OCI-LY1 (cell line): ENCODE data around the gene LMBRD1.

ENCODE experiments used
- H2AFZ ChIP-seq: fragments of 200-600 bp; sonication (generic), shearing (Covaris generic); 2 replicates; pipeline ENCODE4 v1.6.0; 2014; ENCODE audit warnings: antibody characterized with exemption, mild to moderate bottlenecking, low read length
- H3F3A ChIP-seq: fragments of 200-600 bp; sonication (generic), shearing (Covaris generic); 2 replicates; pipeline ENCODE4 v1.6.0; 2014; ENCODE audit warnings: mild to moderate bottlenecking, antibody characterized with exemption, low read length, moderate library complexity; ENCODE audit not compliant: insufficient read depth
- H3K27ac ChIP-seq: fragments of 200-600 bp; sonication (generic); 2 replicates; pipeline ENCODE4 v1.5.1; 2014; ENCODE audit warnings: low read length, mixed run types, mild to moderate bottlenecking, low read depth; ENCODE audit not compliant: poor library complexity, severe bottlenecking
- H3K27me3 ChIP-seq: fragments of 200-600 bp; sonication (generic); 2 replicates; pipeline ENCODE4 v1.6.0; 2014; ENCODE audit warnings: antibody characterized with exemption, mild to moderate bottlenecking, low read length, moderate library complexity; ENCODE audit not compliant: insufficient read depth
- H3K36me3 ChIP-seq: fragments of 200-600 bp; sonication (generic); 2 replicates; pipeline ENCODE4 v1.6.1; 2014; ENCODE audit warnings: mild to moderate bottlenecking, antibody characterized with exemption, low read length, moderate library complexity, mixed read lengths; ENCODE audit not compliant: insufficient read depth
- H3K4me1 ChIP-seq: fragments of 200-600 bp; sonication (generic); 2 replicates; pipeline ENCODE4 v1.5.1; 2014; ENCODE audit warnings: mild to moderate bottlenecking, low read length, moderate library complexity; ENCODE audit not compliant: insufficient read depth, severe bottlenecking
- H3K4me2 ChIP-seq: fragments of 200-600 bp; sonication (generic), shearing (Covaris generic); 2 replicates; pipeline ENCODE4 v1.6.1; 2014; ENCODE audit warnings: low read length
- H3K4me3 ChIP-seq: fragments of 200-600 bp; sonication (generic); 2 replicates; pipeline ENCODE4 v1.5.1; 2014; ENCODE audit warnings: low read length, low read depth, mild to moderate bottlenecking, mixed read lengths; ENCODE audit not compliant: poor library complexity, severe bottlenecking
- H3K79me2 ChIP-seq: fragments of 200-600 bp; shearing (Covaris generic); 2 replicates; pipeline ENCODE4 v1.6.1; 2016; ENCODE audit warnings: mixed run types, low read length, mixed read lengths; ENCODE audit not compliant: insufficient read depth
- H3K9ac ChIP-seq: fragments of 200-600 bp; sonication (generic), shearing (Covaris generic); 2 replicates; pipeline ENCODE4 v1.6.1; 2014; ENCODE audit warnings: mild to moderate bottlenecking, low read length, mixed read lengths
- H3K9me2 ChIP-seq: fragments of 200-600 bp; sonication (generic), shearing (Covaris generic); 2 replicates; pipeline ENCODE4 v1.6.1; 2014; ENCODE audit warnings: low read depth, mild to moderate bottlenecking, low read length, mixed read lengths
- H3K9me3 ChIP-seq: fragments of 200-600 bp; shearing (Covaris generic); 2 replicates; pipeline ENCODE4 v1.6.1; 2014; ENCODE audit warnings: low read length, mixed read lengths
- H4K20me1 ChIP-seq: fragments of 200-600 bp; sonication (generic), shearing (Covaris generic); 2 replicates; pipeline ENCODE4 v1.6.0; 2016; ENCODE audit warnings: mild to moderate bottlenecking, low read length; ENCODE audit not compliant: insufficient read depth
- EZH2 ChIP-seq: fragments of 200-600 bp; sonication (generic), shearing (Covaris generic); IDR thresholded peaks from 2 replicates; pipeline ENCODE4 v1.8.0; 2017; ENCODE audit warnings: borderline replicate concordance, mixed run types, mild to moderate bottlenecking, antibody characterized with exemption, low read length, moderate library complexity, mixed read lengths
- TF ChIP-seq, protein P1 (sequence below): fragments of 200-600 bp; sonication (generic), shearing (Covaris generic); IDR thresholded peaks from 2 replicates; pipeline ENCODE4 v1.5.1; 2017; ENCODE audit warnings: mild to moderate bottlenecking, antibody characterized with exemption, low read length, moderate library complexity, mixed read lengths

LMBRD1 gene

GRCh38 chr6:69775941-69776340 is 20.9 kb downstream of the LMBRD1 start:
- peaks cover 50% of the 10 kb centered on the region; the same call in 1 of the 2 replicates for H3K36me3 ChIP-seq
- H3K9ac ChIP-seq, result no peak overlapping the region
- H3K9me2 ChIP-seq, result no peaks in the 10 kb centered on the region
- H3F3A ChIP-seq, result no peaks in the 10 kb centered on the region
- H3K4me3 ChIP-seq, result no peak overlapping the region
- H3K4me1 ChIP-seq, result no peaks in the 10 kb centered on the region
- no peaks in the 10 kb centered on the region for H3K9me3 ChIP-seq
- H4K20me1 ChIP-seq, result no peaks in the 10 kb centered on the region
- no peaks in the 10 kb centered on the region for H3K27me3 ChIP-seq
- no peaks in the 10 kb centered on the region for H3K79me2 ChIP-seq
- no peak for TF ChIP-seq EZH2
- TF ChIP-seq, protein P1, sequence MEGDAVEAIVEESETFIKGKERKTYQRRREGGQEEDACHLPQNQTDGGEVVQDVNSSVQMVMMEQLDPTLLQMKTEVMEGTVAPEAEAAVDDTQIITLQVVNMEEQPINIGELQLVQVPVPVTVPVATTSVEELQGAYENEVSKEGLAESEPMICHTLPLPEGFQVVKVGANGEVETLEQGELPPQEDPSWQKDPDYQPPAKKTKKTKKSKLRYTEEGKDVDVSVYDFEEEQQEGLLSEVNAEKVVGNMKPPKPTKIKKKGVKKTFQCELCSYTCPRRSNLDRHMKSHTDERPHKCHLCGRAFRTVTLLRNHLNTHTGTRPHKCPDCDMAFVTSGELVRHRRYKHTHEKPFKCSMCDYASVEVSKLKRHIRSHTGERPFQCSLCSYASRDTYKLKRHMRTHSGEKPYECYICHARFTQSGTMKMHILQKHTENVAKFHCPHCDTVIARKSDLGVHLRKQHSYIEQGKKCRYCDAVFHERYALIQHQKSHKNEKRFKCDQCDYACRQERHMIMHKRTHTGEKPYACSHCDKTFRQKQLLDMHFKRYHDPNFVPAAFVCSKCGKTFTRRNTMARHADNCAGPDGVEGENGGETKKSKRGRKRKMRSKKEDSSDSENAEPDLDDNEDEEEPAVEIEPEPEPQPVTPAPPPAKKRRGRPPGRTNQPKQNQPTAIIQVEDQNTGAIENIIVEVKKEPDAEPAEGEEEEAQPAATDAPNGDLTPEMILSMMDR, result no peak
- no peak overlapping the region for H3K4me2 ChIP-seq
- no peak overlapping the region for H3K27ac ChIP-seq
- H2AFZ ChIP-seq, result no peak overlapping the region

DNA sequence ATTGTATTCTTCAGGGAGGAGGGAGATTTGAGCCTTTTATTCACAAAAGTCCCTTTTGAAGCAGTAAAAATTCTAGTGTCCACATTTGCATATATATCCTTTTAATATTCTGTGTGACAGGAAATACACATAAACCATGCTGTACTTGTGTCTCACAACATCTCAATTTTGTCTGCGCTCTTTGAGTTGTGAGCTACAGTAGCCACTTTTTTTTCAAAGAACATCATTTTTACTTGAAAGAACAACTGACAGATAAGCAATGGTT is 21.3 kb downstream of the LMBRD1 start:
- no peaks in the 10 kb centered on the region for H3K79me2 ChIP-seq
- H4K20me1 ChIP-seq, result no peaks in the 10 kb centered on the region
- H3K9ac ChIP-seq, result no peak overlapping the region
- H3K4me1 ChIP-seq, result no peaks in the 10 kb centered on the region
- H3K9me2 ChIP-seq, result no peaks in the 10 kb centered on the region
- H3K4me2 ChIP-seq, result no peak overlapping the region
- no peaks in the 10 kb centered on the region for H3K9me3 ChIP-seq
- no peaks in the 10 kb centered on the region for H3F3A ChIP-seq
- H3K27ac ChIP-seq, result no peak overlapping the region
- H3K27me3 ChIP-seq, result no peaks in the 10 kb centered on the region
- TF ChIP-seq, protein P1, result no peak
- TF ChIP-seq EZH2, result no peak
- no peak overlapping the region for H3K4me3 ChIP-seq
- H3K36me3 ChIP-seq, result peaks cover 51% of the 10 kb centered on the region; the same call in 1 of the 2 replicates
- no peak overlapping the region for H2AFZ ChIP-seq

DNA sequence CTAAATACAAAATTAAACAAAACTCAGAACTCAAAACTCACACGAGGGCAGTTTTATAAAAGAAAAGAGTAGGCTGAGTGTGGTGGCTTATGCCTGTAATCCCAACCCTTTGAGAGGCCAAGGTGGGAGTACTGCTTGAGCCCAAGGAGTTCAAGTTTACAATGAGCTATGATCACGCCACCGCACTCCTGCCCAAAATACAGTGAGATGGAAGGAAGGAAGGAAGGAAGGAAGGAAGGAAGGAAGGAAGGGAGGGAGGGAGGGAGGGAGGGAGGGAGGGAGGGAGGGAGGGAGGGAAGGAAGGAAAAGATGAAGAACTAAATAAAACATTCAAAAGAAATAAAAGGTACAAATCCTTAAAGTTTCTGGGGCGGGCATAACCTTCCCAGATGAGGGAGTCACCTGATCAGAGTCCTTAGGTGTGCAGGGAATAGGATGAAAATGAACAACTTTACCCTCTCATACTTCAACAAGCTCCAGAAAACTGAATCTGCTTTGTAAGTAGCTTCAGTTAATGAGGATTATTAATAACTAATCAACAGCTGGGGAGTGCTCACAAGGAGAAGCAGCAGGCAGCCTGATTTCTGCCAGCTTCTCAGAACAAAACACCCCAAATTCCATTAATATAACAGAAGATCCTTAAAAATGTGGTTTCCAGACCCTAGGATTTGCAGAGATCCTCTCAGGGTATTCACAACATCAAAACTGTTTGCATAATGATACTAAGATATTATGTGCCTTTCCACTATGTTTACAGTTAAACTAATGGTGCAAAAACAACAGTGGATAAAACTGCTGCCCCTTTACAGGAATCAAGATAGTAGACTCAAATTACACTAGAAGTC is 21.8 kb downstream of the LMBRD1 start:
- no peak overlapping the region for H3K9ac ChIP-seq
- TF ChIP-seq, protein P1, result no peak
- no peak for TF ChIP-seq EZH2
- no peak overlapping the region for H3K4me2 ChIP-seq
- H3K27ac ChIP-seq, result no peak overlapping the region
- H3F3A ChIP-seq, result no peaks in the 10 kb centered on the region
- no peak overlapping the region for H2AFZ ChIP-seq
- H4K20me1 ChIP-seq, result no peaks in the 10 kb centered on the region
- H3K4me3 ChIP-seq, result no peak overlapping the region
- H3K9me2 ChIP-seq, result no peaks in the 10 kb centered on the region
- H3K9me3 ChIP-seq, result no peaks in the 10 kb centered on the region
- peaks cover 52% of the 10 kb centered on the region for H3K36me3 ChIP-seq
- H3K27me3 ChIP-seq, result no peaks in the 10 kb centered on the region
- H3K79me2 ChIP-seq, result no peaks in the 10 kb centered on the region
- no peaks in the 10 kb centered on the region for H3K4me1 ChIP-seq
